HG03159 (cell line): Measurements from ENCODE around the gene SLC25A3.
"Not testable (repeated sequence)": the region's sequence is repeated elsewhere in the genome, so short reads cannot be mapped to it uniquely, and the experiment has no call there.

Experiments
- ATAC-seq: cut with Tn5 transposase; IDR thresholded peaks from one replicate; pipeline ENCODE4 v1.9.1; 2021; ENCODE audit warnings: mild to moderate bottlenecking, moderate library complexity; ENCODE audit not compliant: unreplicated experiment

Gene SLC25A3

GRCh38 chr12:98593351-98594049, at the start of gene SLC25A3:
TSS of gene SLC25A3 (plus strand) at chr12:98593686. CDS start at chr12:98593979, 293 bp downstream.
- ATAC-seq, result peak; percentile 99

GRCh38 chr12:98543701-98544100, 49.8 kb upstream of the SLC25A3 start:
- no peak for ATAC-seq

- no peak for ATAC-seq
Measured at GRCh38 chr12:98544751-98545150, 48.7 kb upstream of the SLC25A3 start.

- ATAC-seq, result no peak
Measured at GRCh38 chr12:98549371-98550110, 43.9 kb upstream of the SLC25A3 start.

GRCh38 chr12:98551787-98552186, 41.7 kb upstream of the SLC25A3 start:
- no peak for ATAC-seq

- not testable (repeated sequence) for ATAC-seq
Measured at GRCh38 chr12:98558097-98558496, 35.4 kb upstream of the SLC25A3 start.

- no peak for ATAC-seq
Measured at GRCh38 chr12:98559666-98560065, 33.8 kb upstream of the SLC25A3 start.

GRCh38 chr12:98561846-98562245, 31.6 kb upstream of the SLC25A3 start:
- no peak for ATAC-seq

- ATAC-seq, result no peak
Measured at GRCh38 chr12:98572010-98572409, 21.5 kb upstream of the SLC25A3 start.

- no peak for ATAC-seq
Measured at GRCh38 chr12:98574110-98574509, 19.4 kb upstream of the SLC25A3 start.

GRCh38 chr12:98575013-98575412, 18.5 kb upstream of the SLC25A3 start:
- ATAC-seq, result no peak

- ATAC-seq, result not testable (repeated sequence)
Measured at GRCh38 chr12:98576795-98577194, 16.7 kb upstream of the SLC25A3 start.

GRCh38 chr12:98578392-98578791, 15.1 kb upstream of the SLC25A3 start:
- no peak for ATAC-seq

GRCh38 chr12:98578821-98579220, 14.7 kb upstream of the SLC25A3 start:
- no peak for ATAC-seq

- no peak for ATAC-seq
Measured at GRCh38 chr12:98579347-98579746, 14.1 kb upstream of the SLC25A3 start.

GRCh38 chr12:98579835-98580234, 13.7 kb upstream of the SLC25A3 start:
- no peak for ATAC-seq

- no peak for ATAC-seq
Measured at GRCh38 chr12:98580695-98581094, 12.8 kb upstream of the SLC25A3 start.

- ATAC-seq, result no peak
Measured at GRCh38 chr12:98581101-98581500, 12.4 kb upstream of the SLC25A3 start.

GRCh38 chr12:98582093-98582492, 11.4 kb upstream of the SLC25A3 start:
- ATAC-seq, result no peak

- no peak for ATAC-seq
Measured at GRCh38 chr12:98587084-98587483, 6.4 kb upstream of the SLC25A3 start.

GRCh38 chr12:98591209-98591608, 2.3 kb upstream of the SLC25A3 start:
- no peak for ATAC-seq

- ATAC-seq, result peak; percentile 3
Measured at GRCh38 chr12:98592825-98593322, 612 bp upstream of the SLC25A3 start.
